ENCODE measurements around the gene GCN1. TPM values are rescaled to one million over a fixed set of nuclear protein-coding genes. Genes with fewer than 3 reads are reported as not detected.

GCN1 gene
- total RNA-seq, 1 donor = 71.6 TPM

DNA sequence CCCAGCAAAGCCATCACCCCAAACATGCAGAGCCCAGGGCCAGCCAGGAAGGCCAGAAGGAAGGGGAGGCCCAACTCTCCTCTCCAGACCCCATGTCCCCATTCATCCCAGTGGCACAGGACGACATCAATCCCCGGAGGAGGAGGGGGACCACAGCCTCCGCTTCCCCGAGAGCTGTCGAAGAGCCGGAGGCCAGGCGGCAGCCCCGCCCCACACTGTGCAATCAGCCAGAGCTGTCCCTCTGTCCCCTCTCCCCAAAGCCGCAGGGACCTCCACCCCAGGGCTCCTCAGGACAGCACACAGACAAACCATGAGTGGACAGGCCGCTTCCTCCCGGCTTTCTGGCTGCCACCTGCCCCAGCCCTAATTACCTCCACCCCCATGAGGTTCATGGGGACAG lies 94.8 kb downstream of the GCN1 start:
- DNase-seq (ENCODE audit: low read depth in 2 of 3, low spot score in 2 of 3) = no peak

DNA sequence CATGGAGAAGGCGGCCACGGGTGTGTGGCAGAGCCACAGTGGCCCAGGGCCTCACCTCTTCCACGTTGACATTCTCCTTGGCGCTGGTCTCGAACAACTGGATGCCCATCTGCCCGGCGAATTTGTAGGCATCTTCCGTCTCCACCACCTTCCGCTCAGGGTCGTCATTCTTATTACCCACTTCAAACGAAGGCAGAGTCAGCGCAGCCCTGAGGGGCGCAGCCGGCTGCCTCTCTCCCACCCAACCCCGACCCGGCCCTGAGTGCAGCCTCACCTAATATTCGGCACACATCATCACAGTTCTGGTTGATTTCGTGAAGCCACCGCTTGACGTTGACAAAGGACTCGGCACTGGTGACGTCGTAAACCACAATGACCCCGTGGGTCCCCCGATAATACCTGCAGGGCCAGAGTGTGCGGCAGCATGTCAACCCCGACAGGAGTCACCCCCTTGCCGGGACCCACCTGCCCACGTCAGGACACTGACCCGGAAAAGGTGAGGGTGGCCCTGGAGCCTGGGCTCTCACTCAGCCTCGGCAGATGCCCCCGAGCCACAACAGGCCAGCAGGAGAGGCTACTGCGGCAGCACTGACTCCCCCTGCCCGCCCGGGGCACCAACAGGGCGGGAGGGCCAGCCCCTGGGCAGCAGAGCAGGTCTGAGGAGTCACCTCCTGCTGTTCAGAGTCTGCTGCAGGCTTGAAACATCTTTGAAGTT lies 95.6 kb downstream of the GCN1 start:
- DNase-seq (ENCODE audit: low read depth in 2 of 3, low spot score in 2 of 3) = no peak

- DNase-seq (ENCODE audit: low read depth in 2 of 3, low spot score in 2 of 3) = no peak
Observed at GRCh38 chr12:120096671-120097202, 97.8 kb downstream of the GCN1 start.

- DNase-seq (ENCODE audit: low read depth in 2 of 3, low spot score in 2 of 3) = no peak
Observed at GRCh38 chr12:120095736-120096135, 98.8 kb downstream of the GCN1 start.

- DNase-seq (ENCODE audit: low read depth in 2 of 3, low spot score in 2 of 3) = no peak
Observed at GRCh38 chr12:120095331-120095730, 99.2 kb downstream of the GCN1 start.

DNA sequence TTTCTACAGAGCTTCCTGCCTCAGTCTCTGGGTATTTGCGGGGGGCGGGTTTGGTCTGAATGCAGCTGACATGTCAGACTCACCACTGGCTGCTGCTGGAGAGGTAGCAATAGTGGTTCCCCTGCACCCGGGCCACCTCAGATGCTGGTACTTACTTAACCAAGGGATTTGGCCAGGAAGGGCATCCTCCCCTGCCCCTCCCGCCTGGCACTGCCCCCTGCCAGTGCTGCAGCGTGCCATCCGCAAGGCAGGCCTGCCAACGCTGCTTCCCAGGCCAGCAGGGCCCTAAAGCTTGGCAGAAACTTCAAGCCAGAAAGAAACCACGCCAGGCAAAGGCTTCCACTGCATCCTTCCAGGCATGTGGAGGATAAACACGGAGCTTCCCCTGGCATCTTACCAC lies 100.0 kb downstream of the GCN1 start:
- DNase-seq (ENCODE audit: low read depth in 2 of 3, low spot score in 2 of 3) = no peak

GRCh38 chr12:120093592-120094355 lies 100.7 kb downstream of the GCN1 start:
- DNase-seq (ENCODE audit: low read depth in 2 of 3, low spot score in 2 of 3) = no peak

DNA sequence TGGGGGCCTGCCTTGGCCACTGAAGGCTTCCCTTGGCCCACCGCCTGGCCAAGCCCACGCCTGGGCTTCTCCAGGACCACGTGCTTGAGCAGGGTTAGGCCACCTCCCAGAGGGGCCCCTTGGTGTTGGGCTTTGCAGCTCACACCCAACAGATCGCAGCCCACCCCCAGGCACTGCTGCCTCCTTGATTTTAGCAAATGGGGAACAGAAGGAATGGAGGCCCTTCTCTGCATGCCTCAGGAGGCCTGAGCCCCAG lies 101.3 kb downstream of the GCN1 start:
- no peak for DNase-seq (ENCODE audit: low read depth in 2 of 3, low spot score in 2 of 3)

DNA sequence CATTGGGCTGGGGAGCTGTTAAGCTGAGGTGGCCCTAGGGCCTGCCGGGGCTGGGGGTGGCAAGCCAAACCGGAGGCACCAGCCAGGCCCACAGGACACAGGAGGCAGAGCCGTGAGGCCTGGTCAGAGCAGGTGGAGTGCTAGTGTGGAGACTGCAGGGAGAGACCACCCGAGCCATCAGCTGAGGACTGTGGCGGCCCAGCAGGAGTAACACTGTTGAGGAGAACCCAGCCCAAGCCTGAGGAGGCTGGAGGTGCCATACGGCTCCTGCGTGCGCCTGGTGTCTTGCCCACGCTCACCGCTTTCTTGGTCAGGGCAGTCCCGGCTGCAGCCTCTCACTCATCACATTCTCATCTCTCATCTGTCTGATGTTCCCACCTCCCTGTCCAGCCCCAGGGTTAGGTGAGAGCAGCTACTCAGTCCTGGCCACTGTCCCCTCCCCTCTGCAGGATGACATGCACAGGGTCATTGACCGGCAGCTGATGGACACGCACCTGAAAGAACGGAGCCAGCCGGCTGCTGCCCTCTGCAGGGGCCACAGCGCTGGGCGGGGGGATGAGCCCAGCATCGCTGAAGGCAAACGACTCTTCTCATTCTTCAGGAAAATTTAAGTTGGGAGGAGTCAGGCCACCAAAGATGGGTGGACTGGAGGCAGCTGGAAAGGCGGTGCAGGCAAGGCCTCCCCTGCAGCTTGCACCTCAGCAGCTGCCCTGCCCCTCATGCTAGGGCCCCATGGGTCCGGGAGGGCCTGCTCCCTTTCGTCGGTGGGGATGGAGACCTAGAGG lies 101.8 kb downstream of the GCN1 start:
- DNase-seq (ENCODE audit: low read depth in 2 of 3, low spot score in 2 of 3) = no peak

DNA sequence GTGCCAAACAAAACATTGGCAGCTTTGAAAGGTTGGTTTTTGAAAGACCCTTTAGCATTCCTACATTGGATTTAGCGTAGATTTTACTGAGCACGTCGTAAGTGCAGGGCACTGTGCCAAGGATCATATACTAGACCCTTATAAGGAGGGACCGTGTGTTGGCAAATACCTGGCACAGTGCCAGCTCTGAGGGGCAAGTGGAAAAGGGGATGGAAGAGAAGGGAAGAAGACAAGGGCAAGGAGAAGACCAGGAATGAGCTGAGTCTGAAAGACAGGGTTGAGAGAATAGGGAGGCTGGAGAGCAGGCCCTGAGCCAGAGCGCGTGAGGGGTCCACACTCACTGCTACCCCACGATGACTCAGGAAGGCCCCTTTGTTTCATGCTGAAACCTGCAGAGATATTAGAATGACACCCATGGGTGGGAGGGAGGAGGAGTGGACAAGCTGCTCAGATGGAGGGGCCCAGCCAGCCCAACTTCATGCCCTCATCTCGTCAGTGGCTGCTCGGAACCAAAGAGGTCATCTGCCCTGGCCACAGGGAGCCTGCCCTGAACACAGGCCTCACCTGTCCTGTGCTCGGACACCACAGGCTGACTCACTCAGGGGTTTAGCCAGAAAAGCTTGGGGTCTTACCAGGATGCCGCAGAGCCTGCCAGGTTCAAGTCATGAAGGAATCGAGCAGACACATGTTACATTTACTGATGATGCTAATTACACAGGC lies 103.0 kb downstream of the GCN1 start:
- DNase-seq (ENCODE audit: low read depth in 2 of 3, low spot score in 2 of 3) = no peak

GRCh38 chr12:120090626-120091295 lies 103.8 kb downstream of the GCN1 start:
- no peak for DNase-seq (ENCODE audit: low read depth in 2 of 3, low spot score in 2 of 3)

DNA sequence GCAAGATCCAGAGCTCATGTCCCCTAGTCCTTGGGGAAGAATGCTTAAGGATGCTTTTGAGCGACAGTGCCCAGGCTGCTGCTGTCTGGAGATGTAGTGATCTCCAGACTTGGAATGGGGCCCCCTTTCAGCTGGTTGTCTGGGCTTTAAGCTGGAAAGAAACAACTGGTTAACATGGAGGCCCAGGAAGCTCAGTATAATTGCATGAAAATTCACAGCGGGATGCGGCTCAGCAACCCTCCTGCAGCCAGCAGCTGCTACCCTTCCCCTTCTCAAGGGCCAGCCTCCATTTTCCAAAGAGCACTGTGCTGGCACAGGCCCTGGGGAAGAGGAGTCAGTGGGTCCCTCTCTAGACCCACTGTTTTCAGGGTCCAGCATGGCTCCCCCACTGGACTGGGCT lies 104.3 kb downstream of the GCN1 start:
- DNase-seq (ENCODE audit: low read depth in 2 of 3, low spot score in 2 of 3) = no peak

DNA sequence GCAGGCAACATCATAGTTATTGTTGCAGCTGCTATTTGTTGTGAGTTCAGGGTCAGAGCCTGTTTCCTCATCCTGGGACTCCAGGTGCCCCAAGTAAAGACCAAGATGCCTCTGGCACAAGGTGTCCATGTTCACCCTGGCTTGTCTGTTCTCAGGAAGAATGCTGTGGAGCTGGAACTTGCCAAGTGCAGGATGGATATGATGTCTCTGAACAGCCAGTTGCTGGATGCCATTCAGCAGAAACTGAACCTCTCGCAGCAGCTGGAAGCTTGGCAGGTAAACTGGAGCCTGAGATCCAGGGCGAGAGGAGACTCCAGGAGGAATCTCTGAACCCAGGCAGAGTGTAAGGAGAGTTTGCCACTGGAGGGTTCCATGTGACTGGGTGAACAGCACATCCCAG lies 104.7 kb downstream of the GCN1 start:
- no peak for DNase-seq (ENCODE audit: low read depth in 2 of 3, low spot score in 2 of 3)

DNA sequence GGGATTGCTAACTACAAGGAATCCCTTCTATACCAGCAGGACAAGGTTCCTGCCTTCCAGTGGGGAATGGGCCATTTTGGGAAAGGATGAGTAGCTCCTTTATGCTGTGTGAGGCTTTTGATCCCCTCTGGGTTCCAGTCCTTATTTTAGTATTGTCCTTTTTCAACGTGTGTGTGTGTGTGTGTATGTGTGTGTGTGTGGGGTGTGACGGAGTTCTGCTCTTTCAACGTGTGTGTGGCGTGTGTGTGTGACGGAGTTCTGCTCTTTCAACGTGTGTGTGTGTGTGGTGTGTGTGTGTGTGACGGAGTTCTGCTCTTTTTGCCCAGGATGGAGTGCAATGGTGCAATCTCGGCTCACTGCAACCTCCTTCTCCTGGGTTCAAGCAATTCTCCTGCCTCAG lies 105.4 kb downstream of the GCN1 start:
- DNase-seq (ENCODE audit: low read depth in 2 of 3, low spot score in 2 of 3) = peak in 1 of 3 donors; percentile 7

DNA sequence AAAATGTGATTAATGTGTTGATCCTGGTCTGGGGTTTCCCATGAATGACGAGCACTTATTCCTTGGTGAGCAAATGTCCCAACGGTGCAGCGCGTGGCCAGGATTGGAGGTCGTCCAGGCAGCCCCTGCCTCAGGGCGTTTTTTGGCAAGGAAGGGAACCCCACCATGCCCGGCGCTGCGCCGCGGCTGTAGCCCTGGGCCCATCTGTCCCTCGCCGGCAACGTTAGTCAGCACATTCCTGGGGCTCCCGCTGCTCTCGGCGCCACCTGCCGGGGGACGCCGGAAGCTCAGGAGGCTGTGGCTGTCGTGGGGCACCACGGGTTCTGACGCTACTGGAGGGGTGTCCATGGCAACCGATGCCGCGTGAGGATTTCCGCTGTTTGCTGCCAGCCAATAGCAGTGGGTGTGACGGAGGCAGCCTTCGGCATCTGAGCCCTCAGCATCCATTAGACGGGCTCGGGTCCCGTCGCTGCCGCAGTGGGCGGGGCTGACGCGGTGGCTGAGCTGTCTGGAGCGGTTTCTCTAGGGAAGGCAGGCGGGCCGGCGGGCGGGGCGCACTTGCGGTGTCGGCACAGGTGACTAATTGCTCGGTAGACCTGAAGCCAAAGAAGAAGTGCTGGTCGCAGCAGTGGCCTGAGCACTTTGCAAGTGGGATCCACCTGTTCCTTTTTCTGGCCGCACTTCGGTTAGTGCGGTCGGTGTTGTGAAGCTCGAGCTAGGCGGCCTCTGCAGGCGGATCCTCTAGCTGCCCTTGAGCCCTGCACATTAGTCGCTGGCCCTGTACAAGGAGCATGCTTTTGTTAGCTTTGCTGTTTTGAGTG lies 107.5 kb downstream of the GCN1 start:
- DNase-seq (ENCODE audit: low read depth in 2 of 3, low spot score in 2 of 3) = peak; percentile 98 to 99 (median 99)

- DNase-seq (ENCODE audit: low read depth in 2 of 3, low spot score in 2 of 3) = no peak
Observed at GRCh38 chr12:120085920-120086645, 108.4 kb downstream of the GCN1 start.

DNA sequence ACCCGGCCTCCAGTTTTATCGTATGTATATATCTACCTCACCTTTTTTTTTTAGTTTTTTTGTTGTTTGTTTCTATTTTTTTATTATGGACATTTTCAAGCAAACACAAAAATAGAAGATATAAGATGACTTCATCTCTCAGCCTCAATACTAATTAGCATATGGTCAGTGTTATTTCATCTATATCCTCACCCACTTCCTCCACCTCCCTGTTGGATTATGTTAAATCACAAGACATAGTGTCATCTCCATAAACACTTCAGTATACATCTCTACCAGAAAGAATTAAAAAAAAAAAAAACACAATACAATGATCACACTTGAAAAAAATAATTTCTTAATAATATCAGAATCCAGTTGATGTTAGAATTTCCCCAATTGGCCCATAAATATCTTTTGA lies 112.9 kb downstream of the GCN1 start:
- DNase-seq (ENCODE audit: low read depth in 2 of 3, low spot score in 2 of 3) = no peak

GRCh38 chr12:120079411-120080400 lies 114.8 kb downstream of the GCN1 start:
- no peak for DNase-seq (ENCODE audit: low read depth in 2 of 3, low spot score in 2 of 3)

Data from hematopoietic multipotent progenitor cell (in vitro differentiated cells).